C1 segment of cervical spinal cord (tissue), 14 donors: ENCODE measurements around the gene FOS.
"Not testable (repeated sequence)": the region's sequence is repeated elsewhere in the genome, so short reads cannot be mapped to it uniquely, and the experiment has no call there.

Experiments
- DNase-seq, 14 donors: peaks; one replicate each; lab custom pipeline; 2025; lab: John Stamatoyannopoulos, UW

The FOS gene

GRCh38 chr14:75277008-75277814 is 1.4 kb upstream of the FOS start:
- DNase-seq = peak; percentile 48 to 93 (median 81)

GRCh38 chr14:75277815-75278421 is 710 bp upstream of the FOS start:
- DNase-seq = peak in 1 of 14 donors; percentile 52

GRCh38 chr14:75279153-75279762 is 630 bp downstream of the FOS start:
- DNase-seq = peak in 11 of 14 donors; percentile 30 to 81 (median 74)

GRCh38 chr14:75279763-75280290 is 1.2 kb downstream of the FOS start:
- peak in 8 of 14 donors; percentile 22 to 81 (median 64) for DNase-seq

- DNase-seq = no peak
Measured at GRCh38 chr14:75280291-75280830, 1.7 kb downstream of the FOS start.

GRCh38 chr14:75280831-75281653 is 2.4 kb downstream of the FOS start:
- DNase-seq = peak in 8 of 14 donors; percentile 27 to 75 (median 34)

GRCh38 chr14:75281654-75282019 is 3.0 kb downstream of the FOS start:
- DNase-seq = no peak

GRCh38 chr14:75282170-75282554 is 3.5 kb downstream of the FOS start:
- DNase-seq = no peak

- not testable (repeated sequence) for DNase-seq
Measured at GRCh38 chr14:75282555-75283161, 4.0 kb downstream of the FOS start.

GRCh38 chr14:75283162-75283832 is 4.7 kb downstream of the FOS start:
- no peak for DNase-seq

- no peak for DNase-seq
Measured at GRCh38 chr14:75283833-75284563, 5.4 kb downstream of the FOS start.

- DNase-seq = no peak
Measured at GRCh38 chr14:75285331-75285730, 6.7 kb downstream of the FOS start.

- DNase-seq = no peak
Measured at GRCh38 chr14:75286313-75286712, 7.7 kb downstream of the FOS start.

- DNase-seq = no peak
Measured at GRCh38 chr14:75289840-75290388, 11.3 kb downstream of the FOS start.

GRCh38 chr14:75290851-75291250 is 12.2 kb downstream of the FOS start:
- no peak for DNase-seq

- DNase-seq = no peak
Measured at GRCh38 chr14:75291331-75291730, 12.7 kb downstream of the FOS start.

GRCh38 chr14:75292101-75292563 is 13.5 kb downstream of the FOS start:
- DNase-seq = no peak

GRCh38 chr14:75292886-75293285 is 14.3 kb downstream of the FOS start:
- DNase-seq = no peak
